Tibial nerve (tissue), 4 donors: ENCODE data around the gene PTGES3.

ENCODE experiments used
- EP300 ChIP-seq, 2 donors: sonication (generic); formaldehyde crosslinking; IDR thresholded peaks; one replicate each; pipeline ENCODE4 v1.6.1; 2017; ENCODE audit warnings: antibody characterized with exemption in 2 of 2, mild to moderate bottlenecking in 1 of 2
- TF ChIP-seq, protein P1 (sequence below), 5 experiments: fragments of 200-600 bp in 3 of 5; fragments of 450-650 bp in 2 of 5; sonication (generic) in 3 of 5; IDR thresholded peaks; one replicate each; pipeline ENCODE4 v1.5.1; 2016 to 2019; ENCODE audit warnings: antibody characterized with exemption in 5 of 5, mild to moderate bottlenecking in 3 of 5, moderate library complexity in 2 of 5

GRCh38 chr12:56661979-56662638 lies 26.0 kb downstream of the PTGES3 start:
- TF ChIP-seq, protein P1, sequence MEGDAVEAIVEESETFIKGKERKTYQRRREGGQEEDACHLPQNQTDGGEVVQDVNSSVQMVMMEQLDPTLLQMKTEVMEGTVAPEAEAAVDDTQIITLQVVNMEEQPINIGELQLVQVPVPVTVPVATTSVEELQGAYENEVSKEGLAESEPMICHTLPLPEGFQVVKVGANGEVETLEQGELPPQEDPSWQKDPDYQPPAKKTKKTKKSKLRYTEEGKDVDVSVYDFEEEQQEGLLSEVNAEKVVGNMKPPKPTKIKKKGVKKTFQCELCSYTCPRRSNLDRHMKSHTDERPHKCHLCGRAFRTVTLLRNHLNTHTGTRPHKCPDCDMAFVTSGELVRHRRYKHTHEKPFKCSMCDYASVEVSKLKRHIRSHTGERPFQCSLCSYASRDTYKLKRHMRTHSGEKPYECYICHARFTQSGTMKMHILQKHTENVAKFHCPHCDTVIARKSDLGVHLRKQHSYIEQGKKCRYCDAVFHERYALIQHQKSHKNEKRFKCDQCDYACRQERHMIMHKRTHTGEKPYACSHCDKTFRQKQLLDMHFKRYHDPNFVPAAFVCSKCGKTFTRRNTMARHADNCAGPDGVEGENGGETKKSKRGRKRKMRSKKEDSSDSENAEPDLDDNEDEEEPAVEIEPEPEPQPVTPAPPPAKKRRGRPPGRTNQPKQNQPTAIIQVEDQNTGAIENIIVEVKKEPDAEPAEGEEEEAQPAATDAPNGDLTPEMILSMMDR (IDR thresholded peaks at IDR 0.05), result no peak
- no peak for TF ChIP-seq EP300 (IDR thresholded peaks at IDR 0.05)
